OCI-M2 (cell line): ENCODE data around the gene BIVM.

Source experiments
- DNase-seq: peaks from one replicate; lab custom pipeline; 2025; ENCODE audit not compliant: unreplicated experiment; lab: John Stamatoyannopoulos, UW

Gene BIVM

GRCh38 chr13:102784483-102784882 is 14.4 kb upstream of the BIVM start:
- DNase-seq = no peak

- no peak for DNase-seq
Observed at GRCh38 chr13:102788683-102789082, 10.2 kb upstream of the BIVM start.

GRCh38 chr13:102792396-102792795 is 6.5 kb upstream of the BIVM start:
- no peak for DNase-seq

GRCh38 chr13:102793611-102794355 is 5.1 kb upstream of the BIVM start:
- DNase-seq = no peak

GRCh38 chr13:102799426-102800144 is 666 bp downstream of the BIVM start:
- DNase-seq = no peak

- no peak for DNase-seq
Observed at GRCh38 chr13:102800145-102801041, 1.5 kb downstream of the BIVM start.

- no peak for DNase-seq
Observed at GRCh38 chr13:102805680-102806079, 6.8 kb downstream of the BIVM start.

- DNase-seq = no peak
Observed at GRCh38 chr13:102807699-102808098, 8.8 kb downstream of the BIVM start.

GRCh38 chr13:102812611-102813287 is 13.8 kb downstream of the BIVM start:
- DNase-seq = no peak

GRCh38 chr13:102814025-102814607 is 15.2 kb downstream of the BIVM start:
- no peak for DNase-seq

- no peak for DNase-seq
Observed at GRCh38 chr13:102814793-102815192, 15.9 kb downstream of the BIVM start.

GRCh38 chr13:102815788-102816187 is 16.9 kb downstream of the BIVM start:
- DNase-seq = no peak

- no peak for DNase-seq
Observed at GRCh38 chr13:102816708-102817107, 17.8 kb downstream of the BIVM start.

GRCh38 chr13:102817241-102817640 is 18.3 kb downstream of the BIVM start:
- no peak for DNase-seq

GRCh38 chr13:102817907-102818306 is 19.0 kb downstream of the BIVM start:
- no peak for DNase-seq

GRCh38 chr13:102825400-102825799 is 26.5 kb downstream of the BIVM start:
- no peak for DNase-seq

- DNase-seq = no peak
Observed at GRCh38 chr13:102825921-102826706, 27.2 kb downstream of the BIVM start.

GRCh38 chr13:102830646-102831045 is 31.7 kb downstream of the BIVM start:
- no peak for DNase-seq

GRCh38 chr13:102836471-102836870 is 37.6 kb downstream of the BIVM start:
- DNase-seq = no peak

- no peak for DNase-seq
Observed at GRCh38 chr13:102838273-102838672, 39.4 kb downstream of the BIVM start.
